NB4 (cell line): Measurements from ENCODE around the gene PSMD12.
A peak's percentile ranks its signal among the peaks of the same experiment; 100 is the strongest.
"Not testable (repeated sequence)": the region's sequence is repeated elsewhere in the genome, so short reads cannot be mapped to it uniquely, and the experiment has no call there.

Experiments used
- DNase-seq: peaks from one replicate; pipeline ENCODE4 v3.0.0; 2010; ENCODE audit warnings: low read depth
- H3K4me3 ChIP-seq: one replicate; pipeline ENCODE4 v1.5.1; 2011; ENCODE audit warnings: mild to moderate bottlenecking, low read depth, low read length, moderate library complexity
- MAX ChIP-seq: IDR thresholded peaks from 2 replicates; pipeline ENCODE4 v1.6.1; 2011; ENCODE audit warnings: low read depth, low read length
- MYC ChIP-seq: IDR thresholded peaks from 2 replicates; pipeline ENCODE4 v1.6.1; 2011; ENCODE audit warnings: low read depth, low read length
- POLR2A ChIP-seq: IDR thresholded peaks from 2 replicates; pipeline ENCODE4 v1.6.1; 2011; ENCODE audit warnings: mild to moderate bottlenecking; ENCODE audit not compliant: insufficient read length; ENCODE audit errors: extremely low read depth
- TF ChIP-seq, protein P1 (sequence below): IDR thresholded peaks from one replicate; pipeline ENCODE4 v1.5.1; 2012; ENCODE audit warnings: low read depth, low read length

Gene PSMD12

GRCh38 chr17:67349420-67349819 is 17.0 kb downstream of the PSMD12 start:
- DNase-seq = no peak
- TF ChIP-seq, protein P1, sequence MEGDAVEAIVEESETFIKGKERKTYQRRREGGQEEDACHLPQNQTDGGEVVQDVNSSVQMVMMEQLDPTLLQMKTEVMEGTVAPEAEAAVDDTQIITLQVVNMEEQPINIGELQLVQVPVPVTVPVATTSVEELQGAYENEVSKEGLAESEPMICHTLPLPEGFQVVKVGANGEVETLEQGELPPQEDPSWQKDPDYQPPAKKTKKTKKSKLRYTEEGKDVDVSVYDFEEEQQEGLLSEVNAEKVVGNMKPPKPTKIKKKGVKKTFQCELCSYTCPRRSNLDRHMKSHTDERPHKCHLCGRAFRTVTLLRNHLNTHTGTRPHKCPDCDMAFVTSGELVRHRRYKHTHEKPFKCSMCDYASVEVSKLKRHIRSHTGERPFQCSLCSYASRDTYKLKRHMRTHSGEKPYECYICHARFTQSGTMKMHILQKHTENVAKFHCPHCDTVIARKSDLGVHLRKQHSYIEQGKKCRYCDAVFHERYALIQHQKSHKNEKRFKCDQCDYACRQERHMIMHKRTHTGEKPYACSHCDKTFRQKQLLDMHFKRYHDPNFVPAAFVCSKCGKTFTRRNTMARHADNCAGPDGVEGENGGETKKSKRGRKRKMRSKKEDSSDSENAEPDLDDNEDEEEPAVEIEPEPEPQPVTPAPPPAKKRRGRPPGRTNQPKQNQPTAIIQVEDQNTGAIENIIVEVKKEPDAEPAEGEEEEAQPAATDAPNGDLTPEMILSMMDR = no peak
- TF ChIP-seq MAX = no peak
- no peak for TF ChIP-seq POLR2A
- no peak for TF ChIP-seq MYC
- no peak overlapping the region for H3K4me3 ChIP-seq

- DNase-seq = no peak
- H3K4me3 ChIP-seq = no peak overlapping the region
- no peak for TF ChIP-seq MAX
- TF ChIP-seq POLR2A = no peak
- TF ChIP-seq MYC = no peak
- TF ChIP-seq, protein P1 = no peak
Measured at GRCh38 chr17:67347826-67348225, 18.6 kb downstream of the PSMD12 start.

DNA sequence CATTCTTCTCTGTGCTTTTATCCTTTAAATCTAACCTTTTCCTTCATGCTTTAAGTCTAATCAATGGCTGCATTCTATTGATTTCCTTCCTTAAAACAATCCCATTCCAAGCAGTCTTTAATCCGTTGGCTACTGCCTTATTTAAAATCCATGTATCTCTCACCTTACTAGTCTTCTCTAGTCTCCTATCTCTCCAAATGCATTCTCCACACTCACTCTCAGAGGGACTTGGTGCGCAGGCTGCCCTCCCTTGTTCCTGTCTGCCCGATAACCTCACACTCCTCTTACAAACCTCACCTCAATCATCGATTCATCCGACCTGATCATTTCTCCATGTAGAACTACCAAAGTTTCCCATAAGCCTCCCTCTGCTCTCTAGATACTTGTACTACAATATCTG is 23.1 kb downstream of the PSMD12 start:
- TF ChIP-seq MAX (no peak), MYC (no peak), POLR2A (peak; percentile 12)
- H3K4me3 ChIP-seq = no peak overlapping the region
- DNase-seq = no peak

- DNase-seq, H3K4me3 ChIP-seq: not testable (repeated sequence)
Measured at GRCh38 chr17:67338353-67338752, 28.0 kb downstream of the PSMD12 start.

- TF ChIP-seq, protein P1 = no peak
- no peak for TF ChIP-seq MYC
- TF ChIP-seq MAX = no peak
- no peak for TF ChIP-seq POLR2A
- DNase-seq = no peak
- H3K4me3 ChIP-seq = no peak overlapping the region
Measured at GRCh38 chr17:67336859-67337258, 29.5 kb downstream of the PSMD12 start.

GRCh38 chr17:67335245-67335835 is 31.0 kb downstream of the PSMD12 start:
- H3K4me3 ChIP-seq = no peak overlapping the region
- TF ChIP-seq MYC (no peak), POLR2A (no peak), MAX (no peak)
- TF ChIP-seq, protein P1 = no peak
- DNase-seq = no peak

GRCh38 chr17:67332162-67332508 is 34.2 kb downstream of the PSMD12 start:
- not testable (repeated sequence) for DNase-seq, H3K4me3 ChIP-seq

- not testable (repeated sequence) for H3K4me3 ChIP-seq, DNase-seq
Measured at GRCh38 chr17:67331381-67332161, 34.8 kb downstream of the PSMD12 start.
